Natural killer cell (primary cell): ENCODE results near the gene ISCU. TPM values are rescaled to one million over a fixed set of nuclear protein-coding genes. Genes with fewer than 3 reads are reported as not detected.

ENCODE experiments used
- ATAC-seq, 3 donors: fragments of 150-1000 bp in 2 of 3; fragments of 200-7000 bp in 1 of 3; cut with Tn5 transposase; 1 replicate in 1 of 3; 2 replicates in 2 of 3; pipeline ENCODE4 v1.10.0; 2021; ENCODE audit warnings: mild to moderate bottlenecking in 2 of 3, moderate library complexity in 2 of 3
- DNase-seq, 2 donors: peaks; one replicate each; pipeline versions ENCODE4 v3.0.0 to v3.0.0-alpha.2; 2013 to 2021; ENCODE audit warnings: mixed read lengths in 1 of 2
- H3K27ac ChIP-seq: one replicate; pipeline ENCODE4 v1.5.1; 2013; ENCODE audit warnings: mild to moderate bottlenecking, low read length
- H3K27me3 ChIP-seq: one replicate; pipeline ENCODE4 v1.6.1; 2013; ENCODE audit warnings: low read length; ENCODE audit not compliant: control insufficient read depth, insufficient read depth
- H3K36me3 ChIP-seq: one replicate; pipeline ENCODE4 v1.6.1; 2013; ENCODE audit warnings: low read length; ENCODE audit not compliant: control insufficient read depth, insufficient read depth
- H3K4me1 ChIP-seq: one replicate; pipeline ENCODE4 v1.6.1; 2013; ENCODE audit warnings: low read length; ENCODE audit not compliant: control insufficient read depth, insufficient read depth
- H3K4me3 ChIP-seq: one replicate; pipeline ENCODE4 v1.5.1; 2013; ENCODE audit warnings: low read length
- H3K9me3 ChIP-seq: one replicate; pipeline ENCODE4 v1.6.1; 2013; ENCODE audit warnings: low read length; ENCODE audit not compliant: control insufficient read depth, insufficient read depth
- H3K27ac Mint-ChIP-seq, 2 donors: one replicate each; pipeline ENCODE4 v1.8.0; 2022; ENCODE audit warnings: mild to moderate bottlenecking in 2 of 2, mixed read lengths in 2 of 2, moderate library complexity in 1 of 2
- H3K27me3 Mint-ChIP-seq, 2 donors: one replicate each; pipeline ENCODE4 v1.8.0; 2022; ENCODE audit warnings: low read depth in 2 of 2, mixed read lengths in 2 of 2
- H3K36me3 Mint-ChIP-seq: one replicate; pipeline ENCODE4 v1.8.0; 2022; ENCODE audit warnings: mixed read lengths
- H3K4me1 Mint-ChIP-seq, 2 donors: one replicate each; pipeline ENCODE4 v1.8.0; 2022; ENCODE audit warnings: mixed read lengths in 2 of 2
- H3K4me3 Mint-ChIP-seq: one replicate; pipeline ENCODE4 v1.8.0; 2022; ENCODE audit warnings: mild to moderate bottlenecking, moderate library complexity, mixed read lengths
- H3K9me3 Mint-ChIP-seq, 2 donors: one replicate each; pipeline ENCODE4 v1.8.0; 2022; ENCODE audit warnings: mixed read lengths in 2 of 2
- CTCF ChIP-seq: fragments of 200-600 bp; IDR thresholded peaks from one replicate; pipeline ENCODE4 v1.8.0; 2022; ENCODE audit warnings: antibody characterized with exemption
- WGBS: methylation state at CpG from one replicate; pipeline ENCODE4 v1.1.7; 2013; ENCODE audit warnings: missing lambda C conversion rate; ENCODE audit not compliant: insufficient coverage; 5-methylcytosine and 5-hydroxymethylcytosine counted together
- intact Hi-C: fragments of 100-400 bp; cut with micrococcal nuclease; formaldehyde crosslinking; loops from one replicate; pipeline ENCODE4 v1.14.2; 2022
- total RNA-seq, 4 donors: library from RNA; stranded (reverse); fragments of 120-200 nt in 1 of 4; gene quantifications; one replicate each; pipeline versions ENCODE4 v1.2.3 to v1.2.4, GENCODE V29; 2013 to 2022

The ISCU gene
- total RNA-seq, 3 donors from 2014 or later (not counting 1 experiment from before 2014, with no cell fraction given) = 86.9 to 103 (median 97.4) TPM

DNA sequence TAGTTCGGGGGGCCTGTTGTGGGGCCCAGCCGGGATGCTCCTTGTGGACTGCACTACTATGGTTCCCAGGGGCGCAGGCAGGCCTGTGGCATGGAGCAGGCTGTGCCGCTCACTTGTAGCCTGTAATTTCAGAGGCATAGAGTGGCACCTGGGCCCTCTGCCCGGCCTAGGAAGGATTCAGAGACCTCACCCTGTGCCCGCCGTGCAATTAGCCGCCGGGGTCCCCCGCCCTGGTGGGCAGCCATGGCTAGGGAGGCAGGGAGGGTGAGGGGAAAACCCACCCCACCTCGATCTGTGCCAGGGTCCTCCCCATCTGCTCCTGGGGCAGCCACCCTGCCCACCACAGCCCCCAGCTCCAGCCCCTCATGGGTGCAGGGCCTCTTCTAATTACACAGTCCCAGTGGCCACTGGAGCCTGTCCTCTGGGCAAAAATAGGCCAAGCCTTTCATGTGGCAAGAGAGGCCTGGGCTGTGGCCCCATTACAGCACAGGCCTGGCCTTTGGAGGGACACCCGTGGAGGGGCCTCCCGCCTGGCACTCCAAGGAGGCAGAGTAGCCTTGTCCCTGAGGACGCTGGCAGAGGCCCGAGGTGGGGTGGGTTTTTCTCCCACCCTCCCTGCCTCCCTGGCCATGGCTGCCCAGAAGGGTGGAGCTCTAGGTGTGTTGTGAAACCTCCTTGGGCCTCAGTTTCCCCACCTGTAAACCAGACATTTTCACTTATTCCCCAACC, 40.7 kb downstream of the ISCU start:
- intact Hi-C loops = no loop called here
- no peak overlapping the region for H3K27ac Mint-ChIP-seq
- no peaks in the 10 kb centered on the region for H3K9me3 ChIP-seq
- no peak for ATAC-seq
- no peaks in the 10 kb centered on the region for H3K36me3 Mint-ChIP-seq
- TF ChIP-seq CTCF = no peak
- H3K4me3 ChIP-seq = no peak overlapping the region
- H3K4me1 Mint-ChIP-seq = peaks cover 0 to 5% of the 10 kb centered on the region in 2 donors
- no peak overlapping the region for H3K4me3 Mint-ChIP-seq
- H3K9me3 Mint-ChIP-seq = no peaks in the 10 kb centered on the region
- 83% methylated on average over 14 of the region's 15 CpGs for WGBS
- peaks cover 6 to 8% of the 10 kb centered on the region in 2 donors for H3K27me3 Mint-ChIP-seq
- DNase-seq = no peak
- H3K36me3 ChIP-seq = no peaks in the 10 kb centered on the region
- H3K27me3 ChIP-seq = no peaks in the 10 kb centered on the region
- no peak overlapping the region for H3K27ac ChIP-seq
- H3K4me1 ChIP-seq = no peaks in the 10 kb centered on the region

- Histone ChIP-seq H3K27me3 (no peaks in the 10 kb centered on the region), H3K36me3 (no peaks in the 10 kb centered on the region), H3K4me3 (no peak overlapping the region), H3K27ac (no peak overlapping the region), H3K9me3 (no peaks in the 10 kb centered on the region), H3K4me1 (no peaks in the 10 kb centered on the region)
- no peak overlapping the region for H3K4me3 Mint-ChIP-seq
- H3K4me1 Mint-ChIP-seq = peaks cover 0 to 5% of the 10 kb centered on the region in 2 donors
- ATAC-seq = no peak
- no peak for TF ChIP-seq CTCF
- peaks cover 6 to 10% of the 10 kb centered on the region in 2 donors for H3K27me3 Mint-ChIP-seq
- H3K36me3 Mint-ChIP-seq = no peaks in the 10 kb centered on the region
- intact Hi-C loops = no loop called here
- H3K9me3 Mint-ChIP-seq = no peaks in the 10 kb centered on the region
- no peak overlapping the region for H3K27ac Mint-ChIP-seq
- DNase-seq = no peak
- WGBS = 86% methylated on average over 4 of the region's 4 CpGs
Measured at GRCh38 chr12:108603743-108604142, 41.3 kb downstream of the ISCU start.

GRCh38 chr12:108604208-108604941, 42.0 kb downstream of the ISCU start:
- Mint-ChIP-seq H3K36me3 (no peaks in the 10 kb centered on the region), H3K9me3 (no peaks in the 10 kb centered on the region), H3K27me3 (peaks cover 6 to 10% of the 10 kb centered on the region in 2 donors), H3K27ac (no peak overlapping the region), H3K4me1 (peaks cover 0 to 5% of the 10 kb centered on the region in 2 donors), H3K4me3 (no peak overlapping the region)
- 77% methylated on average over 14 of the region's 14 CpGs for WGBS
- no peak overlapping the region for H3K4me3 ChIP-seq
- intact Hi-C loops = no loop called here
- no peaks in the 10 kb centered on the region for H3K27me3 ChIP-seq
- ATAC-seq (no peak), DNase-seq (no peak)
- H3K27ac ChIP-seq = no peak overlapping the region
- H3K9me3 ChIP-seq = no peaks in the 10 kb centered on the region
- H3K36me3 ChIP-seq = no peaks in the 10 kb centered on the region
- no peaks in the 10 kb centered on the region for H3K4me1 ChIP-seq
- TF ChIP-seq CTCF = no peak
